ENCODE data around the gene GPR26.
A peak's percentile ranks its signal among the peaks of the same experiment; 100 is the strongest.

Gene GPR26

DNA sequence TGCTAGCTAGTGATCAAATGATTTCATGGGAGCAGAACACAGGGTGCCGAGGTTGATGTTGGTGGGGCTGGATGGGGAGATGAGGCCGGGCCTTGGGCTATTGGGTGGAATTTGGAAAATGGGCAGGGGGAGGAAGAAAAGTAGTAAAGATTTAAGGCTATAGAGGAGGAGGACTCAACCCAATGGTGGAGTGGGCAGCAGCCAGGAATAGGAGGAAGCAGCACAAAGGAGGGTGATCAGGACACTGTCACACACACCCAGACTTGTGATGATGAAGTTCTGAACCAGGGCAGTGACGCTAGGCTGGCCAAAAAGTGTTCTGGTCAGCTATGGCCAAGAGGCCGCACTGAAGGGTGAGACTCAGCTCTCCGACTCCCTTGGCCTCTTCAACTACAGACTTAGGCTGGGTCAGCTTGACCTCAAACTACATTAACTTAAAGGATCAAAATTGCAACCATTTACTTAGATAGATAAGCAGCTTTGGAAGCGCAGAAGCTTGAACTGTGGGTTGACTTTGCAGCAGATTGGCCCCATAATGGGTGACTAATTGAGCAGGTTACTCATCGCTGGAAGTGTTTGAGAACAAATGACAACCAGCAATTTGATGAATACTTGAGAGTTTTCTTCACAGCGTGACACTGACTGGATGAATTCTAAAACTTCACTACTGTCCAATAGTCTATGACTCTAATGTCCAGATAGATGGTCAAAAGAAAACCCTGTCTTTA is 29.4 kb upstream of the GPR26 start:
- TF ChIP-seq, protein P1, sequence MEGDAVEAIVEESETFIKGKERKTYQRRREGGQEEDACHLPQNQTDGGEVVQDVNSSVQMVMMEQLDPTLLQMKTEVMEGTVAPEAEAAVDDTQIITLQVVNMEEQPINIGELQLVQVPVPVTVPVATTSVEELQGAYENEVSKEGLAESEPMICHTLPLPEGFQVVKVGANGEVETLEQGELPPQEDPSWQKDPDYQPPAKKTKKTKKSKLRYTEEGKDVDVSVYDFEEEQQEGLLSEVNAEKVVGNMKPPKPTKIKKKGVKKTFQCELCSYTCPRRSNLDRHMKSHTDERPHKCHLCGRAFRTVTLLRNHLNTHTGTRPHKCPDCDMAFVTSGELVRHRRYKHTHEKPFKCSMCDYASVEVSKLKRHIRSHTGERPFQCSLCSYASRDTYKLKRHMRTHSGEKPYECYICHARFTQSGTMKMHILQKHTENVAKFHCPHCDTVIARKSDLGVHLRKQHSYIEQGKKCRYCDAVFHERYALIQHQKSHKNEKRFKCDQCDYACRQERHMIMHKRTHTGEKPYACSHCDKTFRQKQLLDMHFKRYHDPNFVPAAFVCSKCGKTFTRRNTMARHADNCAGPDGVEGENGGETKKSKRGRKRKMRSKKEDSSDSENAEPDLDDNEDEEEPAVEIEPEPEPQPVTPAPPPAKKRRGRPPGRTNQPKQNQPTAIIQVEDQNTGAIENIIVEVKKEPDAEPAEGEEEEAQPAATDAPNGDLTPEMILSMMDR (conservative IDR thresholded peaks at IDR 0.05; ENCODE audit: low read length): no peak
- DNase-seq (ENCODE audit: low read depth): no peak
- no peak overlapping the region for H3K4me3 ChIP-seq (ENCODE audit: low read length)

DNA sequence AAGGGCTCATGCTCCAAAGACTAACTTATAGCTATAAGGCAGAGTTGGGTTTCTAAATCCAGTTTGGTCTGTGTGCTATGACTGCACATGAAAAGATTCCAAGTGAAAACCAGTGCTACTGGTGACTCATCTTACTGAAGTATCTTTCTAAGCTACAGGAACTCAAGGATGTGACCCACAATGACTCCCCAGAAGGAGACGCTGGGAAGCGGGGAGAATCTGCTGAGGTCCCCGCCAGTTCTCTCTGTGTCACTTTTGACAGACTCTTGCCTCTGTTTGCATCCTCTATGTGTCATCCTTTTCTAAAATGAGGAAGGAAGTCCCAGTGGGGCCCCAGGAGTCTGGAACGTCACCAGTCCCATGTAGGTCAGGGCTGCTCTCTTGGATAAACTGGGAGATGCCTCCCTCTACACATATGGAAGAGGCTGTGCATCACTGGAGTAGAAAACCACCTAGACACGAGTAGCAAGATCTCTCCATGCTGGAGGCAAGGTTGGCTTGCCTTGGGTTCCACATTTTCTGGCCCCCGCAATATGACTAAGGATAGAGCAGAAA is 28.8 kb upstream of the GPR26 start:
- no peak overlapping the region for H3K4me3 ChIP-seq (ENCODE audit: low read length)
- DNase-seq (ENCODE audit: low read depth): peak; percentile 78
- TF ChIP-seq, protein P1 (conservative IDR thresholded peaks at IDR 0.05; ENCODE audit: low read length): no peak

DNA sequence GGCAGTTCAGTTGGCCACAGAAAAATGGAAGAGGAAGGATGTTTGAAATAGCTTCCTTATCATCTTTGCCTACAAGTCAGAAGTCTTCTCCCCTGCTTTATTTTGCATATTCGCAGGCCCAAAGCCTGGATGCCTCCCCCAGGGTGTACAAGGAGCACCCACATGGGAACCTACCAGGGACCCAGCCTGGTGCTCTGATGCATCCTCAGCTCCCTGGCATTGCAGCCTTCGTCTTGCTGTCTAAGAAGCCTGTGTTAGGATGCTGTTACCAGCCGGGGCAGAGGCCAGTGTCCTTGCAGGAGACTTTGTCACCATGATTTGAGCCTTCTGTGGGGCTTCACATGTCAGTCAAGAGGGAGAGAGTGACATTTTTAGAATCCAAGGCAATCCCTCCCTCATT is 27.0 kb upstream of the GPR26 start:
- TF ChIP-seq, protein P1 (conservative IDR thresholded peaks at IDR 0.05; ENCODE audit: low read length): no peak

GRCh38 chr10:123640016-123640535 is 26.1 kb upstream of the GPR26 start:
- H3K4me3 ChIP-seq (ENCODE audit: low read length): no peak overlapping the region
- DNase-seq (ENCODE audit: low read depth): peak; percentile 55
- TF ChIP-seq, protein P1 (conservative IDR thresholded peaks at IDR 0.05; ENCODE audit: low read length): no peak

More for the DNA sequence above, 27.0 kb upstream of the GPR26 start:
- no peak for DNase-seq (ENCODE audit: low read depth)
- no peak overlapping the region for H3K4me3 ChIP-seq (ENCODE audit: low read length)

DNA sequence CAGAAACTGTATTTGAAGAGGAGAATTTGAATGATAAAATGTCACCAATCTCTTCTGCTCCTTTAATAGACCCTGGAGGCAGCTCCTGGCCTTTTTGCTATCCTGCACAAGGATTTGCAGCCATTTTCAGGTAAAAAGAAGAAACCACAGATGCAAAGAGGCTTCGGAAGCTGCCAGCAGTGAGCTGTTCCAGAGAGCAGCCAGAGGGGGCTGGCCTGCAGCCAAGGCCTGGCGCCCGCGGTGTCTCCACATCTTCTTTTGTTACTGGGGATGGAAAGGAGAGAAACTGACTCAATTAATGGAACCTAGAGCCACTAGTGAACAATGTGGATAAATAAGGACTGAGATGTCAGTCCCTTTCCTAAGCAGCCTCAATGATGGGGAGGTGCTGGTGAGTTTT is 23.9 kb upstream of the GPR26 start:
- no peak overlapping the region for H3K4me3 ChIP-seq (ENCODE audit: low read length)
- DNase-seq (ENCODE audit: low read depth): peak; percentile 40
- TF ChIP-seq, protein P1 (conservative IDR thresholded peaks at IDR 0.05; ENCODE audit: low read length): no peak

- H3K4me3 ChIP-seq (ENCODE audit: low read length): no peak overlapping the region
- no peak for DNase-seq (ENCODE audit: low read depth)
- TF ChIP-seq, protein P1 (conservative IDR thresholded peaks at IDR 0.05; ENCODE audit: low read length): no peak
Observed at GRCh38 chr10:123642697-123643096, 23.5 kb upstream of the GPR26 start.

DNA sequence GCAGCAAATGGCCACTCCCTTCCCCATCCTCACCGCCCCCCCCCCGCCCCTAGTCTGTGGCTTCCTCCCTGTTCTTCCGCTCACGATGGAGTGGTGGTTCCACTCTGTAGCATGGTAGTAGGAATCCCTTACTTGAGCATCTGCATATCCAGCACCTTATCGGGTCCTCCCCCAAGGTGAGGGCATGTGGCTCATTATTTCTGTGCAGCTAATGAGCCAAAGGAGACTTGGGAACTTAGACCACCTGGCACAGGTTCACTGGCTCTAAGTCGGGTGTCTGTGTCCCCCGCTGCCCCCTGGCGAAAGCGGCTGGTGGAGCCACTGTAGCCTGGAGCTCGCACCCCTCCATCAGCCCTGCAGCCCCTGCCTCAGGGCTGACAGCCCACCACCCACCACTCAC is 22.8 kb upstream of the GPR26 start:
- TF ChIP-seq, protein P1 (conservative IDR thresholded peaks at IDR 0.05; ENCODE audit: low read length): no peak

More for the DNA sequence above, 22.8 kb upstream of the GPR26 start:
- no peak overlapping the region for H3K4me3 ChIP-seq (ENCODE audit: low read length)
- no peak for DNase-seq (ENCODE audit: low read depth)

Measured in AG10803 (cell line).